ENCODE measurements around the gene ONECUT3. TPM values are rescaled to one million over a fixed set of nuclear protein-coding genes. Genes with fewer than 3 reads are reported as not detected.

The ONECUT3 gene
- total RNA-seq, 1 donor from 2014 or later: 0.94 TPM

DNA sequence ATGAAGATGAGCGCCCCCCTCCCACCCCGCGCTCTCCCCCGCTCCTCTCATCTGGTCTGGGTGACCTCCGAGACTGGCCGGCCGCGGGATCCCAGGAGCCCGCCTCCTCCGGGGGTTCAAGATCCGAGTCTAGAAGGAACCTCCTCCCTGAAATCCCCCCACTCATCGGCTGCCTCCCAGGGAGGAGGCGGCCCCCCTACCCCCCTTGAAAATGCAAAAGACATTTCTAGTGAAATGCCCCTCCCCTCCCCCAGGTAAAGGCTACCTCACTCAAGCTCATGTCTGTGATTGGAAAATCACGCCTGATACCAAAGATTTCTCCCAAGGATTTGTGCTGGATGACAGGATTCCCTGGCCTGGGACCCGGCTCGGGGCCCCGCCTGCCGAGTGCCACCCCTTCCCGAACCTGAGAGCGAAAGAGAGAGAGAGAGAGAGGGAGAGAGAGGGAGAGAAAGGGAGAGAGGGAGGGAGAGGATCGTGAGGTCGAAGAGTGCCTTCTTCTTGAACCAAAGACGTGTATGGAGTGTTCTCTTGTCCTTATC is 23.4 kb downstream of the ONECUT3 start:
- Mint-ChIP-seq H3K27ac (no peak overlapping the region), H3K27me3 (peaks cover 84% of the 10 kb centered on the region), H3K36me3 (peaks cover 4% of the 10 kb centered on the region), H3K4me1 (ENCODE audit: unreplicated experiment) (peaks cover 3% of the 10 kb centered on the region), H3K9me3 (no peaks in the 10 kb centered on the region), H3K4me3 (peak overlapping the region; percentile 33)
- TF ChIP-seq, protein P1, sequence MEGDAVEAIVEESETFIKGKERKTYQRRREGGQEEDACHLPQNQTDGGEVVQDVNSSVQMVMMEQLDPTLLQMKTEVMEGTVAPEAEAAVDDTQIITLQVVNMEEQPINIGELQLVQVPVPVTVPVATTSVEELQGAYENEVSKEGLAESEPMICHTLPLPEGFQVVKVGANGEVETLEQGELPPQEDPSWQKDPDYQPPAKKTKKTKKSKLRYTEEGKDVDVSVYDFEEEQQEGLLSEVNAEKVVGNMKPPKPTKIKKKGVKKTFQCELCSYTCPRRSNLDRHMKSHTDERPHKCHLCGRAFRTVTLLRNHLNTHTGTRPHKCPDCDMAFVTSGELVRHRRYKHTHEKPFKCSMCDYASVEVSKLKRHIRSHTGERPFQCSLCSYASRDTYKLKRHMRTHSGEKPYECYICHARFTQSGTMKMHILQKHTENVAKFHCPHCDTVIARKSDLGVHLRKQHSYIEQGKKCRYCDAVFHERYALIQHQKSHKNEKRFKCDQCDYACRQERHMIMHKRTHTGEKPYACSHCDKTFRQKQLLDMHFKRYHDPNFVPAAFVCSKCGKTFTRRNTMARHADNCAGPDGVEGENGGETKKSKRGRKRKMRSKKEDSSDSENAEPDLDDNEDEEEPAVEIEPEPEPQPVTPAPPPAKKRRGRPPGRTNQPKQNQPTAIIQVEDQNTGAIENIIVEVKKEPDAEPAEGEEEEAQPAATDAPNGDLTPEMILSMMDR (conservative IDR thresholded peaks at IDR 0.05): no peak
- DNase-seq (ENCODE audit: extremely low spot score, unreplicated experiment): no peak

DNA sequence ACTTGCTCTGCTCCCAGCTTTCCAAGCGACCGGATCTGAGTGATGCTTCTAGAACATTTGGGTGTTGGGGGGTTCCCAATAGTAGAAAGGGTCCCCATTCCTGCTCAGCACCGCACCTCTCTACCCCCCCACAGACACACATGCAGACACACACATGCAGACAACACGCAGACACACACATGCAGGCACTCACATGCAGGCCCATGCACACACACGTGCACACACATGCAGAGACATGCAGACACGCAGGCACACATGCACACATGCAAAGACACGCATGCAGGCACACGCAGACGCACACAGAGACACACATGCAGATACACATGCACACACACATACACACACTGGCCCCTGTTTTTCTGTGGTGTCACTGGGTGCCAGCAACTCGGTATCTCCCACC is 23.8 kb downstream of the ONECUT3 start:
- Mint-ChIP-seq H3K36me3 (peaks cover 4% of the 10 kb centered on the region), H3K4me1 (ENCODE audit: unreplicated experiment) (peaks cover 3% of the 10 kb centered on the region), H3K9me3 (no peaks in the 10 kb centered on the region), H3K4me3 (peak overlapping the region; percentile 33), H3K27ac (no peak overlapping the region), H3K27me3 (peaks cover 89% of the 10 kb centered on the region)
- no peak for DNase-seq (ENCODE audit: extremely low spot score, unreplicated experiment)
- TF ChIP-seq, protein P1 (conservative IDR thresholded peaks at IDR 0.05): no peak

DNA sequence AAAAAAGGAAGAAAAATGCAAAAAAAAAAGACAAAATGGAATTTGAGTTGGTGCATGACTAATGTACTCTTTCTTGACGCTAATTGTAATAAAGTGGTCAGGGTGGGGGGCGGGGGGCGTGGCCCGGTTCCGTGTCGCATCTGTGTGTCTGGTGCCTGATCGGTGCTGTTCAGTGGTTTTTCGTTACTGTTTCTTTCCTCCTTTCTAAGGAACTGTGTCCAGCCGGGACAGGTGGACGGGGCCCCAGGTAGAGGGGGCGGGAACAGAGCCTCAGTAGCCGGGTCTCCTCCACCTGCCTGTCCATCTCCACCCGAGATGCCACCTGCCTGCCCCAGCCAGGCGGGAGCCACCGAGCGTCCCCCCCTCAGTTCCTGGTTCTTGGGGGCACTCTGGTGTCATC is 26.3 kb downstream of the ONECUT3 start:
- no peaks in the 10 kb centered on the region for H3K36me3 Mint-ChIP-seq
- DNase-seq (ENCODE audit: extremely low spot score, unreplicated experiment): no peak
- H3K4me1 Mint-ChIP-seq (ENCODE audit: unreplicated experiment): no peaks in the 10 kb centered on the region
- no peak overlapping the region for H3K4me3 Mint-ChIP-seq
- no peaks in the 10 kb centered on the region for H3K9me3 Mint-ChIP-seq
- H3K27me3 Mint-ChIP-seq: peaks cover 79% of the 10 kb centered on the region
- no peak overlapping the region for H3K27ac Mint-ChIP-seq
- TF ChIP-seq, protein P1 (conservative IDR thresholded peaks at IDR 0.05): no peak

DNA sequence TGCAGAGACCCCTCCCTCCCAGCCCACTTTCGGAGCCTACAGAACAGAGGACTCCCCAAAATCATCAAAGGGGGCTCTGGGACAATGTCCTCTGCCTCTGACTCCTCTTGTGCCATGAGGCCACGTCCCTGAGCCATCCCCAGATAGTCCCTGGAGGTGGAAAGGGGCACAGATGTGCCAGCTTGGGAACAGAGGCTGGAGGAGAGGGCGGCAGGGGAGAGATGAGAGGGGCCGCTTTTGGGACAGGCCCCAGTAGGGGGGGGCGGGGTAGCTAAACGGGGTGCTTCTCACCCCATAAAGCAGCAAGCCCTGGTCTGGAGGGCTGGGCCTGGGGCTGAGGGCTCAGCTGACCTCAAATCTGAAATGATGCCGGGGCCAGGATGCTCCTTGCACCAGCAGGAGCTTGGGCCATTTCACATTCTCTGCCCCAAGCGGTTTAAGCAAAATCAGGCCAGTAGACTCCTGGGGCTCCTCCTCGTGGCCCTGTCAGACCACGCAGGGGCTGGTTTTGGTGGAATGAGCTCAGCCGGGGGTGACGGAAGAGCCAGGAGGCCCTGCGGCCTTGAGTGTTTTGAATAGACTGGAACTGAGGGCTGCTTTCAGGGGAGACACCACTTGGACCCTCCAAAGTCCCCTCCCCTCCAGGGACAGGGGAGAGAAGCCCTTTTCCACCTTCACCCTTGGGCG is 27.1 kb downstream of the ONECUT3 start:
- DNase-seq (ENCODE audit: extremely low spot score, unreplicated experiment): no peak
- Mint-ChIP-seq H3K4me3 (no peak overlapping the region), H3K27ac (no peak overlapping the region), H3K9me3 (no peaks in the 10 kb centered on the region), H3K36me3 (no peaks in the 10 kb centered on the region), H3K4me1 (ENCODE audit: unreplicated experiment) (no peaks in the 10 kb centered on the region), H3K27me3 (peaks cover 81% of the 10 kb centered on the region)
- TF ChIP-seq, protein P1 (conservative IDR thresholded peaks at IDR 0.05): no peak

DNA sequence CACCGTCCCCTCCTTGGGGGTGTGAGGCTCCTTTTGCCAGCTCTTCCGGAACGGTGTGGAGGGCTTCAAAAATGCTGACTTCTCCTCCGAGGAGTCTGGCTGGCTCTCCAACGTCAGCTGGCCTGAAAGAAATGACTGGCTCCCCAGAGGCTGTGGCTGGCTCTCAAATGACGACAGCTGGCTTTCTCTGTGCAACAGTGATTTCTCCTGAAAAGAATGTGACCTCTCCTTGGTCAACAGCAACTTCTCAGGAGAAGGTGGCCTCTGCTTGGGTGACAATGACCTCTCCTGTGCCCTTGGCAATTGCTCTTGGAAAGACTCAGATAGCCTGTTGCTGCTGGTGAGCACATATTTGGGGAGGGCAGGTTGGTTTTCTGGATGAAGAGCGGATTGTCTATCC is 29.2 kb downstream of the ONECUT3 start:
- Mint-ChIP-seq H3K36me3 (no peaks in the 10 kb centered on the region), H3K27me3 (peaks cover 76% of the 10 kb centered on the region), H3K4me1 (ENCODE audit: unreplicated experiment) (no peaks in the 10 kb centered on the region), H3K9me3 (no peaks in the 10 kb centered on the region), H3K4me3 (no peak overlapping the region), H3K27ac (no peak overlapping the region)
- TF ChIP-seq, protein P1 (conservative IDR thresholded peaks at IDR 0.05): no peak
- DNase-seq (ENCODE audit: extremely low spot score, unreplicated experiment): no peak
